ENCODE measurements around the gene DPY19L1.
"Not testable (repeated sequence)": the region's sequence is repeated elsewhere in the genome, so short reads cannot be mapped to it uniquely, and the experiment has no call there.

The DPY19L1 gene

GRCh38 chr7:34918198-34918861, 119.0 kb downstream of the DPY19L1 start:
- not testable (repeated sequence) for DNase-seq (ENCODE audit: low spot score)

DNA sequence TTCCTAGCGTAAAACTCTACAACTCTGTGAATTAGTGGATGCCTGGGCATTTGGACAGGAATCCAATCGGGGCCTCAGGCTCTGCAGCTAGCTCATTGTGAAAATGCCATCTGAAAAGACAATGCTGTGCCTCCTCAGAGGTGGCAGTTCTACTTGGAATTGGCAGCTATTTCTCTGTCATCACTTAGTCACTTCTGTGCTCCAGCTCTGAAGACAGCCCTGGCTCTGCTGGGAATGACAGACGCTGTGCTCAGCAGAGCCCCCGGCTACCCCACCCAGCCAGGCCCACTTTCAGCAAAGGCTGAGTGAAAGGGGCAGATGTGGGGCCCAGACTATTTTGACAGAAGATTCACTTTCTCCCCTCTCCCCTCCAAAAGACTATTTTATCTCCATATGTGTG, 119.8 kb downstream of the DPY19L1 start:
- DNase-seq (ENCODE audit: low spot score) = not testable (repeated sequence)

- DNase-seq (ENCODE audit: low spot score) = no peak
These were observed 121.0 kb downstream of the DPY19L1 start for GRCh38 chr7:34916267-34916666.

- no peak for DNase-seq (ENCODE audit: low spot score)
These were observed 125.0 kb downstream of the DPY19L1 start for GRCh38 chr7:34912236-34912635.

- DNase-seq (ENCODE audit: low spot score) = not testable (repeated sequence)
These were observed 130.9 kb downstream of the DPY19L1 start for GRCh38 chr7:34906266-34906850.

DNA sequence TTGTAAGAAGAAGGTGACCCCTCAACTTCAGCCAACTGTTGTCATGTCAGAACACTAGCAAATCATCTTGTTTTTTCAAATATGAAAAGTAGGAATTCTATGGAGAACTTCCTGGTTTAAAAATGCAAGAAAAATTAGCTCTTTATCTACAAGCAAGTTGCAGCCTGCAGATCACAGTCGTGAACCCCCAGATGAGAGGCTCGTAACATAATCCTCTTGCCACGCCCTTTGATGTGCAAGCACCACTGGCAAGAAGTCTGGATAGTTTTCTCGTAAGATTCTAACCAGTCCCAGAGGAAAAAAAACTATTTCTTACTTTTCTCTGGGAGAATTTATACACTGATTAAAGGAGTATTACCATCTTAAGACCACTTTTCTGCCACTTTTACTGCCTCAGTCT, 132.3 kb downstream of the DPY19L1 start:
- DNase-seq (ENCODE audit: low spot score) = no peak

DNA sequence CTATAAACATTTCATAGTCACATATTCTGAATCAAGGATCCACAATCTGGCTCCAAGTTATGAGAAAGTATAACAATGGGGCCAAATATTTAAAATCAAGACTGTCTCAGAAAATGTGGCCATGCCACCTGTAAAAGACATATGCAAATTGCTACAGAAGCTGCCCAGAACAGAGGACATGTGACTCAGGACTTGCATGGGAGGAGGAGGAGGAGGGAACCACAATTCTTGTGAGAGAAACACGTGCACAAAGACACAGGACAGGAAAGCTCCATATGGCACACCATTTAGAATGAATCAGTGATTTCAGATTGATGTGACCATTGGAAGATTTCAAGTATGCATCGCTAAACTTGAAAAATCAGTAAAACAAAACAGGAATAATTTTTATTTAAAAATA, 133.4 kb downstream of the DPY19L1 start:
- DNase-seq (ENCODE audit: low spot score) = not testable (repeated sequence)

DNA sequence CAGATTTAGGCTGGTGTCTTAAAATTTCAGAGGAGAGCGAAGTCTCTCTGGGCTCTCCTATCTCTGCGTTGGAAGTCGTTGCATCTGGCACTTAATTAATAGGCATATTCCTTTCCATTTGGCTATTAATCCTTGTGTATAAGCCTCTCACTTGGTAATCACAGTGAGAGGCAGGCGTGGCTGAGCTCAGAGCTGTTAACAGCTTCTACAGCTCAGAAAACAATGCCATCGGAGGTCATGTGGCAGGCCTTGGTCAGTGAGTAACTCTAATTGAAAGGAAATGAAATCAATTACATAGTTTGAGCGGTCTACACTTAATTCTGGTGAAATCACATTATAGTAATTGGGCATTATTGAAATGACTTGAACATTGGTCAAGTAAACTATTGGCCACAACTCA, 135.1 kb downstream of the DPY19L1 start:
- DNase-seq (ENCODE audit: low spot score) = no peak

GRCh38 chr7:34900891-34901513, 136.3 kb downstream of the DPY19L1 start:
- no peak for DNase-seq (ENCODE audit: low spot score)

DNA sequence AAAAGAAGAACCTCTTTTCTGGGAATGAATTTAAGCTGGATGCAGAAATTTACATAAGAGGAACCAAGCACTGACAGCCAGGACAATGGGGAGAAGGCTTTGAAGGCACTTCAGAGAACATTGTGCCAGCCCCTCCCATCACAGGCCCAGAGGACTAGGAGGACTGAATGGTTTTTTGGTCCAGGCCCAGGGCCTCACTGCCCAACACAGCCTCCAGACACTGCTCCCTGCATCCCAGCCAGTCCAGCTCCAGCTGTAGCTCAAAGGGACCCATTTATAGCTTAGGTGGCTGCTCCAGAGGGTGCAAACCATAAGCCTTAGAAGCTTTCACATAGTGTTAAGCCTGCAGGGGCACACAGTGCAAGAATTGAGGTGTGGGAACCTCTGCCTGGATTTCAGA, 142.1 kb downstream of the DPY19L1 start:
- DNase-seq (ENCODE audit: low spot score) = no peak

DNA sequence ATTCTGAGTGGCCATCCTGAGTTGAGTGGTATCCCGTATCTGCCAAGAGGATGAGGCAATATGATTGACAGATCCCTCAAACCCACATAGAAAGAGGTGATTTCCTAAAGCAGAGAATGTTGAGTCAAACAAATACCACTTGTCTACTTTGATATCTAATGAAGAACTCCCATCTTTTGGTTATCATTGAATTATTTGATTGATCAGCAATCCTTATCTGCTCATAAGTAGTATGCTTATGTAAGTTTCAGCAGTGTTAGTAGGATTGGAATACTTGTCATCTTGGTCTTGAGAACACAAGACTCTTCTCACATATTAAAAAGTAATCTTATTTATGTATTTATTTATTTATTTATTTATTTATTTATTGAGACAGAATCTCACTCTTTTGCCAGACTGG, 147.3 kb downstream of the DPY19L1 start:
- no peak for DNase-seq (ENCODE audit: low spot score)

GRCh38 chr7:34886856-34887255, 150.4 kb downstream of the DPY19L1 start:
- DNase-seq (ENCODE audit: low spot score) = no peak

DNA sequence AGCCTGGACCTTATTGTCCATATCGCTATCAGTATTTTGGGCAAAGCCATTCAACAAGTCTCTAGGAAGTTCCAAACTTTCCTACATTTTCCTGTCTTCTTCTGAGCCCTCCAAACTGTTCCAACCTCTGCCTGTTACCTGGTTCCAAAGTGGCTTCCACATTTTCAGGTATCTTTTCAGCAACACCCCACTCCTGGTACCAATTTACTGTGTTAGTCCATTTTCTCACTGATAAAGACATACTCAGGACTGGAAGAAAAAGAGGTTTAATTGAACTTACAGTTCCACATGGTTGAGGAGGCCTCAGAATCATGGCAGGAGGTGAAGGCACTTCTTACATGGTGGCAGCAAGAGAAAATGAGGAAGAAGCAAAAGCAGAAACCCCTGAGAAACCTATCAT, 153.4 kb downstream of the DPY19L1 start:
- DNase-seq (ENCODE audit: low spot score) = not testable (repeated sequence)

GRCh38 chr7:34879871-34880270, 157.4 kb downstream of the DPY19L1 start:
- no peak for DNase-seq (ENCODE audit: low spot score)

DNA sequence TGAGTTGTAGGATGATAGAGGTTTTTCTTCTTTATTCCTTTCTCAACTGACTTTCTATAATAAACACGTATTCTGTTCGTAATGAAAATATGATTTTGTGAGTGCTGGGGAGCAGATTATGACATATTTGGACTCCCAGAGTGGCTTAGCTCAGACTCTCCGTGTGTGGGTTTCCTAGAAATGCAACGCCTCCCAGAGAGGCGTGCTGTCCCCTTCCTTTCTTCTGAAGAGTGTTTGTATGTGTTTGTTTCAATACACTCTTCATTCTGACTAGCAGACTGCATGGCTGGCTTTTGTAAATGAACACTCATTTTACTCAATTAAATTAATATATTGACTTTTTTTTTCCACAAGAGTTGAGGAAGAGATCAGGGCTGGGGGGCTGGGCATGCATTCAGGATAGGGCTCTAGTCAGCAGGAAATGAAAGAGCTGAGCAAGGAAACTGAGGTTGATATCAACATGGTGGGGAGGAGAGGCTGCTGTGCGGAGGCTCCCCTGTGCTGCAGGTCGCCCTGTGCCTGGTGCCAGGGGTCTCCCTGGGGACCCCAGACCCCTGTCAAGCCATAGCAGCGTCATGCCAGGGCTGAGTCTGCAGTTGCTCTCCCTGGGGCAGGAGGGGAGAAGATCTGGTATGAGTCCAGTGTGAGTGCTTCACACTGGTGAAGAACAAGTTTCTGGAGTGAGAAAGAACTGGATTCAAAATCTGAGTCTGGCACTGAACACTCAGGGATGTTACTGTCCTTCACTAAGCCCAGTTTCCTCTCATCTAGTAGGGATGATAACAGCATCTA, 158.1 kb downstream of the DPY19L1 start:
- DNase-seq (ENCODE audit: low spot score) = not testable (repeated sequence)

Measured in hematopoietic multipotent progenitor cell treated with erythropoietin and hydrocortisone succinate and interleukin-3 and kit ligand, for 17 days (in vitro differentiated cells).